Common myeloid progenitor, CD34-positive (primary cell): ENCODE data around the gene IL20.

Experiments
- CTCF ChIA-PET: fragments of 350-600 bp; sonication (Branson Sonifier 250); formaldehyde crosslinking; loops from one replicate; lab custom pipeline; 2021; ENCODE audit warnings: antibody characterized with exemption; lab: Charles Lee
- POLR2A ChIA-PET: fragments of 350-600 bp; sonication (Branson Sonifier 250); formaldehyde crosslinking; loops from one replicate; lab custom pipeline; 2021; ENCODE audit warnings: antibody characterized with exemption; lab: Charles Lee
- DNase-seq, 3 donors: peaks; one replicate each; pipeline versions ENCODE4 v3.0.0 to v3.0.0-alpha.2; 2013
- H3K27ac ChIP-seq, 2 experiments: 1 replicate in 1 of 2; 2 replicates in 1 of 2; pipeline ENCODE4 v1.7.0; 2013; ENCODE audit warnings: inconsistent platforms in 2 of 2, low read length in 2 of 2, mild to moderate bottlenecking in 2 of 2, low read depth in 1 of 2, moderate library complexity in 1 of 2; ENCODE audit not compliant: severe bottlenecking in 2 of 2, insufficient read depth in 1 of 2, poor library complexity in 1 of 2
- H3K27me3 ChIP-seq, 5 experiments: replicated peaks in 2 of 5; 1 replicate in 3 of 5; 2 replicates in 2 of 5; pipeline versions ENCODE4 v1.6.1 to v1.7.0; 2013; ENCODE audit warnings: low read length in 4 of 5, mild to moderate bottlenecking in 2 of 5, moderate library complexity in 2 of 5, inconsistent platforms in 1 of 5; ENCODE audit not compliant: insufficient read depth in 5 of 5, control insufficient read depth in 4 of 5
- H3K36me3 ChIP-seq, 4 experiments: 1 replicate in 2 of 4; 2 replicates in 2 of 4; pipeline versions ENCODE4 v1.6.1 to v1.7.0; 2013; ENCODE audit warnings: low read length in 3 of 4, control low read depth in 1 of 4, mild to moderate bottlenecking in 1 of 4; ENCODE audit not compliant: control insufficient read depth in 4 of 4, insufficient read depth in 4 of 4
- H3K4me1 ChIP-seq, 4 experiments: 1 replicate in 3 of 4; 2 replicates in 1 of 4; pipeline versions ENCODE4 v1.6.1 to v1.7.1; 2013; ENCODE audit warnings: low read length in 3 of 4, mild to moderate bottlenecking in 3 of 4, control low read depth in 1 of 4, inconsistent platforms in 1 of 4, moderate library complexity in 1 of 4; ENCODE audit not compliant: control insufficient read depth in 4 of 4, insufficient read depth in 4 of 4; ENCODE audit errors: control extremely low read depth in 1 of 4
- H3K4me3 ChIP-seq, 7 experiments: 1 replicate in 4 of 7; 2 replicates in 3 of 7; pipeline versions ENCODE4 v1.5.1 to v1.7.0; 2013; ENCODE audit warnings: mild to moderate bottlenecking in 7 of 7, low read length in 6 of 7, moderate library complexity in 6 of 7, inconsistent platforms in 2 of 7, low read depth in 2 of 7, control low read depth in 1 of 7; ENCODE audit not compliant: insufficient read depth in 4 of 7, control insufficient read depth in 1 of 7; ENCODE audit errors: extremely low read depth in 1 of 7
- H3K9me3 ChIP-seq, 5 experiments: 1 replicate in 4 of 5; 2 replicates in 1 of 5; pipeline versions ENCODE4 v1.6.1 to v1.7.1; 2013; ENCODE audit warnings: low read length in 4 of 5, mild to moderate bottlenecking in 2 of 5, inconsistent platforms in 1 of 5, low read depth in 1 of 5, moderate library complexity in 1 of 5; ENCODE audit not compliant: control insufficient read depth in 4 of 5, insufficient read depth in 2 of 5; ENCODE audit errors: control extremely low read depth in 1 of 5
- WGBS: methylation state at CpG from one replicate; pipeline ENCODE4 v1.1.5; 2013; ENCODE audit not compliant: insufficient coverage; 5-methylcytosine and 5-hydroxymethylcytosine counted together

The IL20 gene

DNA sequence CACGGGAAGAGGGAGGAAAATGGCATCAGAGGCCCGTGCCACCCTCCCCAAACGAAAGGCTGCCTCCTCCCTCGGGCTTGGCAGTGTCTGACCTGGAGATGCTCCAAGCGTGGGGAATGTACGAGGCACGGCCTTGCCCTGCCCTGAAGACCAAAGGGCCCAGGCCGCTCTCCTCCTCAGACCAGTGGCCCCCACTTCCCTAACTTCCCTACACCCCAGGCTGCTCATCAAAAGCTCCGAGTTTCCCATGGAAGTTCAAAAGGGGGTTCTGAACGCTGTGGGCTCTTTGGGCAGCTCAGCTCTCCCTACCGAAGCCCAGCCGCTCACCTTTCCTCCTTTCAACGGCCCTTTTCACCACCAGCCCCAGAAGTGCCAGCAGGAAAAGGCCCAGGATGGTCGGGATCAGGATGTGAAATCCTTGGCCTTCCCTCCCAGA lies 44.5 kb downstream of the IL20 start:
- CTCF ChIA-PET: interaction anchor here (1.0 to 3.6 kb wide), 19 partner anchors 9 to 279 kb away, joined by 3 to 25 read pairs (median 5); partner anchors contain the start of genes FCMR and IL20
- WGBS: 14% methylated on average over 7 of the region's 14 CpGs
- POLR2A ChIA-PET: no interaction called here
- H3K27ac ChIP-seq: no peak overlapping the region
- DNase-seq: no peak
- H3K4me1 ChIP-seq: peaks cover 7 to 43% (median 24%) of the 10 kb centered on the region in 4 experiments
- H3K9me3 ChIP-seq: no peaks in the 10 kb centered on the region
- peaks cover 0 to 2% (median 0%) of the 10 kb centered on the region in 4 experiments for H3K36me3 ChIP-seq
- peaks cover 0 to 9% (median 0%) of the 10 kb centered on the region in 5 experiments for H3K27me3 ChIP-seq
- H3K4me3 ChIP-seq: peak overlapping the region in 6 of 7 experiments; percentile 28 to 76 (median 65)

DNA sequence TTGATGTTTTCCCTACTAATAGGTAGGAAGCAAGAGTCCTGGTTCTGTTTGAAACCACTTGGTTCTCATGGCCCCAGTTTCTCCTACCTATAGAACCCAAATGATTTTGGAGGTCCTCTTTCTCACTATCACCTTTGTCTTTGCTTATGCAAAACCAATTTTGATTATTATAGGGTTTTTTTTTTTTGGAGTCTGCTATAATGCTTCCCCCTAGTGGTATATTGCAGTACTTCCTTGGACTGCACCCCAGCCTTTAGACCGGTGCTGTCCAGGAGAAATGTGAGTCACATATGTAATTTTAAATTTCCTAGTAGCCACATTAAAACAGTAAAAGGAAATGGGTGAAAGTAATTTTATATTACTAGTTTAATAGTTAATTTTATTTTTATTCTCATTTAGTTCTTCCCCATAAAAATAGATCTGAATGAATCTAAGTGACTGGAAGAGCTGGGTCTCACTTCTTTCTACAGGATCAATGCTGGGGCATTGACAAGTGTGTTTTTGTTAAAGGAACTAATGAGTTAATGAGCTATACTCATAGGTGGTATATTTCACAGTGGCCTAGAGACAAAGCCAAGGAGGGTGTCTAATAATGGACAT lies 45.7 kb downstream of the IL20 start:
- H3K27ac ChIP-seq: no peak overlapping the region
- no peaks in the 10 kb centered on the region for H3K9me3 ChIP-seq
- peaks cover 0 to 2% (median 0%) of the 10 kb centered on the region in 4 experiments for H3K36me3 ChIP-seq
- DNase-seq: peak; percentile 60 to 78 (median 72)
- H3K27me3 ChIP-seq: peaks cover 0 to 9% (median 0%) of the 10 kb centered on the region in 5 experiments
- ChIA-PET POLR2A (no interaction called here), CTCF (interaction anchor here (0.7 to 9.3 kb wide), 32 partner anchors 11 to 304 kb away, joined by 3 to 111 read pairs (median 8); partner anchors contain the start of genes FCMR and IL20)
- WGBS: no CpG with 5 or more reads among the region's 1 CpG
- no peak overlapping the region for H3K4me3 ChIP-seq
- peaks cover 3 to 32% (median 16%) of the 10 kb centered on the region in 4 experiments for H3K4me1 ChIP-seq

DNA sequence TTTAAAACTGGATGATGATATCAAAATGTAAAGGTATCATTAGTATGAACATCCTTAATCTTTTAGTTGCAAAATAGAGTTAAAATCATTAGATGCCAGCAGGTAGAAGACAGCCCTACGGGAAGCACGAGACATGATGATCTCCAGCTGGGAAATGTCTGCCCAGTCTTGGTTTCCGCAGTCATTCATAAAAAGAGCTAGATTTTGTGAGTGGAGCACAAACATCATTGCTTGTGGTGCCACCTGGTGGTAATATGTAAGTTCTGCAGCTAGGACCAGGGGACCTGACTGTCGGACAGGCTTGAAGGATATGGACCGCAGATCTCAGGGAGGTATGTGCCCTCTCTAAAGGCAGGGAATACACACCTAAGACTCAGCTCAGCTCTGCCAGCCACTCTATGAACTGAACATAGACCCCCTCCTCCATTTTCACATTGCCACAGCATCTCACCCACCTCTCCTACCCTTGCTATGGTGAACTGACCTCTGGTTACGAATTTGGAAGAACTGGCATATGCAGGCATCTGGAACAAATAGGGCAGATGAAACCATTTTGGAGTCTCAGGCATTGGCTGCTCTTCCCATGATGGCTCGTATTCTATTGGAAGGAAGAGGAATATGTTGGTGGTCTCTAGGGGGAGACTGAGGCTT lies 47.1 kb downstream of the IL20 start:
- peak; percentile 74 to 84 (median 77) for DNase-seq
- H3K27ac ChIP-seq: no peak overlapping the region
- ChIA-PET POLR2A (interaction anchor here (1.9 kb wide), 1 partner anchor 10 kb away, joined by 7 read pairs; the partner anchor contains the start of gene FCMR), CTCF (interaction anchor here (0.6 to 9.3 kb wide), 52 partner anchors 10 to 435 kb away, joined by 3 to 111 read pairs (median 4); partner anchors contain the start of genes FCMR, IL10 and IL20)
- H3K9me3 ChIP-seq: no peaks in the 10 kb centered on the region
- H3K27me3 ChIP-seq: peaks cover 0 to 9% (median 0%) of the 10 kb centered on the region in 5 experiments
- H3K4me3 ChIP-seq: no peak overlapping the region
- H3K36me3 ChIP-seq: peaks cover 0 to 2% (median 0%) of the 10 kb centered on the region in 4 experiments
- WGBS: 37% methylated on average over 6 of the region's 7 CpGs
- peaks cover 3 to 27% (median 13%) of the 10 kb centered on the region in 4 experiments for H3K4me1 ChIP-seq

DNA sequence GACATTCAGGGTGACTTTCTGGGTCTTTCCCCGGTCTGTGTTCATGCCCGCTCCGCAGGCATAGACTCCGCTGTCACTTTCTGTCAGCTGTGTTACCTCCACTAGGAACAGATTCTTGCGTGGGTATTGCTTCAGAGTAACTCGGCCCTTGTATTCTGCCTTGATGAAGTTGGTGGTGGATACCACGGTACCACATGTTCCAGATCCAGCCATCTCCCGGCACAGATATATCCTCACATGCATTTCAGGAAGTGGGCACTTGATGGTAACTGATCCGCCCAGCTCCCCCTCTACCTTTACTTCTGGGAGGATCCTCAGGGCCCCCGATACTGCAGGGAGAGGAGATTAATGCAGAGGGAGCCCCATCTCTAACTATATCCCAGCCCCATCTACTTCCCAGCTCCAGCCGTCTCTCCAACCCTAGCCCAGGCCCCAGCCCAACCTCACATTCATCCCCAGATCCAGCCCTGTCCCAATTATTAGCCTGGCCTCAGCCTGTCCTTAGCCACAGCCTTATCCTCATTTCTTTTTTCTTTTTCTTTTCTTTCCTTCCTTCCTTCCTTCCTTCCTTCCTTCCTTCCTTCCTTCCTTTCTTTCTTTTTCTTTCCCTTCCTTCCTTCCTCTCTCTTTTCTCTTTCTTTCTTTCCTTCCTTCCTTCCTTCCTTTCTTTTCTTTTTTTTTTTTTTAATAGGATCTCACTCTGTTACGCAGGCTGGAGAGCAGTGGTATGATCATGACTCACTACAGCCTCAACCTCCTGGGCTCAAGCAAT lies 48.5 kb downstream of the IL20 start:
- Histone ChIP-seq H3K9me3 (no peaks in the 10 kb centered on the region), H3K4me3 (no peak overlapping the region), H3K4me1 (peaks cover 3 to 27% (median 10%) of the 10 kb centered on the region in 4 experiments), H3K36me3 (peaks cover 0 to 2% (median 0%) of the 10 kb centered on the region in 4 experiments), H3K27ac (no peak overlapping the region), H3K27me3 (peaks cover 0 to 6% (median 0%) of the 10 kb centered on the region in 5 experiments)
- CTCF ChIA-PET: interaction anchor here (1.0 to 9.3 kb wide), 10 partner anchors 20 to 284 kb away, joined by 3 to 111 read pairs (median 16); partner anchors contain the start of gene IL20
- 83% methylated on average over 9 of the region's 12 CpGs for WGBS
- POLR2A ChIA-PET: interaction anchor here (1.9 kb wide), 1 partner anchor 9 kb away, joined by 7 read pairs; the partner anchor contains the start of gene FCMR
- DNase-seq: peak in 2 of 3 donors; percentile 36 to 53

DNA sequence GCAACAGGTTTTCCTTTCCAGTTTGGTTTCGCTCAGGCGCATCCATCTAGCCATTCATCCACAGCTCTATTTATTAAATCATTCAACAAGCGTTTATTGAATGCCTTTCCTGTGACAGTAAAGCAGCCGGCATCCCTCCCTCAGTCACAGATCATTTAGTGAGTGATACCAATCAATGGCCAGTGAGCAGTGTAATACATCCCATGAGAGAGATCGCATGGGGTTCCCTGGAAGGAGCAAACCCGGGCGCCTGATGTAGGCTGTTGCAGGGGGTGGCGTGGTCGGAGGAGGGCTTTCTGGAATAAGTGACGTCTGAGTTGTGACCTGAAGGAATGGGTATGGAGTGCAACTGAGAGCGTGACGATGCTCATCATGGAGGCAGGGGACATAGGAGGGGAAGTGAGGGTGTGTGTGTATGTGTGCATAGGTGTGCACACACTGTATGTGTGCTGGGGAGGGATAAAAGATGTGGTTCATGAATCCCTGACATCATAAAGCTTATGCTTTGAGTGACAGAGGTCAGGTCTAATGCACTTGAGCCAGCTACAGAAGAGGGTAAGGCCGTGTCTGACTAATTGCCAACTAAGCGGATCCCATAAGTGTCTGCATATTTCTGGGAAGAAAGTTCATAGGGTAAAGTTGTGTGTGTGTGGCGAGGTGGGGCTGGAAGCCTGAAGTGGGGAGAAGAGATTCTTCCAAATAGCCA lies 49.8 kb downstream of the IL20 start:
- WGBS: 95% methylated on average over 11 of the region's 15 CpGs
- no peak overlapping the region for H3K4me3 ChIP-seq
- peaks cover 0 to 2% (median 0%) of the 10 kb centered on the region in 5 experiments for H3K27me3 ChIP-seq
- no peak overlapping the region for H3K27ac ChIP-seq
- POLR2A ChIA-PET: no interaction called here
- CTCF ChIA-PET: interaction anchor here (0.6 to 9.3 kb wide), 8 partner anchors 9 to 190 kb away, joined by 3 to 111 read pairs (median 3); no protein-coding TSS in a partner anchor
- H3K9me3 ChIP-seq: no peaks in the 10 kb centered on the region
- H3K4me1 ChIP-seq: peaks cover 0 to 20% (median 5%) of the 10 kb centered on the region in 4 experiments
- peaks cover 0 to 2% (median 0%) of the 10 kb centered on the region in 4 experiments for H3K36me3 ChIP-seq
- DNase-seq: no peak
